DMS114 treated with DMSO at 0.1 percent for 48 hours (cell line): ENCODE data around the gene ZNF771.
"Not testable (repeated sequence)": the region's sequence is repeated elsewhere in the genome, so short reads cannot be mapped to it uniquely, and the experiment has no call there.

ENCODE experiments used
- DNase-seq: peaks from one replicate; lab custom pipeline; 2025; ENCODE audit not compliant: unreplicated experiment; lab: John Stamatoyannopoulos, UW

The ZNF771 gene

DNA sequence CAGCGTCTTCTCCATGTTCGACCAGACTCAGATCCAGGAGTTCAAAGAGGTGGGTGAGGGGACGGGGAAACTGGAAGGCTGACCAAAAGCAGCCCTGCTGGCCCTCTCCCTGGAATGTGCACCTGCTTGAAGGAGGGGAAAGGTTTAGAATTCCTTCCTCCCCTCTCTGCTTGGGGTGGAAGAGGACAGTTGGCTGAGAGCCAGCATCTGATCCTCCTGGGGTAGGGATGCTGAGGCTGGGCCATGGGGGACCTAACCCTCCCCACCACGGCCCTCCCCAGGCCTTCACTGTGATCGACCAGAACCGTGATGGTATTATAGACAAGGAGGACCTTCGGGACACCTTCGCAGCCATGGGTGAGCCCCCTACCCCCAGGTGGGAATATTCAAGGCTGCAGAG is 31.5 kb upstream of the ZNF771 start:
- DNase-seq = no peak

DNA sequence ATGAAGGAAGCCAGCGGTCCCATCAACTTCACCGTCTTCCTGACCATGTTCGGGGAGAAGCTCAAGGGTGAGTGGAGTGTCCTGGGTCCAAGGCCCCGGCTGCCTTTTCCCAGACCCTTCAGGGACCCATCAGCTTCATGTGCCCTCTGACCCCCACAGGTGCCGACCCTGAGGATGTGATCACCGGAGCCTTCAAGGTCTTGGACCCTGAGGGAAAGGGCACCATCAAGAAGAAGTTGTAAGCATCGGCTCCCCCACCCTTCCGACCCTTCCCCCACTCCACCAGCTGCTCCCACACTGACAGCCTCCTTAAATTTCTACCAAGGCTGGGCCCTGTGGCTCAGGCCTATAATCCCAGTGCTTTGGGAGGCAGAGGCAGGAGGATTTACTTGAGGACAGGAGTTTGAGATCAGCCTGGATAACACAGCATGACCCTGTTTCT is 30.9 kb upstream of the ZNF771 start:
- no peak for DNase-seq

DNA sequence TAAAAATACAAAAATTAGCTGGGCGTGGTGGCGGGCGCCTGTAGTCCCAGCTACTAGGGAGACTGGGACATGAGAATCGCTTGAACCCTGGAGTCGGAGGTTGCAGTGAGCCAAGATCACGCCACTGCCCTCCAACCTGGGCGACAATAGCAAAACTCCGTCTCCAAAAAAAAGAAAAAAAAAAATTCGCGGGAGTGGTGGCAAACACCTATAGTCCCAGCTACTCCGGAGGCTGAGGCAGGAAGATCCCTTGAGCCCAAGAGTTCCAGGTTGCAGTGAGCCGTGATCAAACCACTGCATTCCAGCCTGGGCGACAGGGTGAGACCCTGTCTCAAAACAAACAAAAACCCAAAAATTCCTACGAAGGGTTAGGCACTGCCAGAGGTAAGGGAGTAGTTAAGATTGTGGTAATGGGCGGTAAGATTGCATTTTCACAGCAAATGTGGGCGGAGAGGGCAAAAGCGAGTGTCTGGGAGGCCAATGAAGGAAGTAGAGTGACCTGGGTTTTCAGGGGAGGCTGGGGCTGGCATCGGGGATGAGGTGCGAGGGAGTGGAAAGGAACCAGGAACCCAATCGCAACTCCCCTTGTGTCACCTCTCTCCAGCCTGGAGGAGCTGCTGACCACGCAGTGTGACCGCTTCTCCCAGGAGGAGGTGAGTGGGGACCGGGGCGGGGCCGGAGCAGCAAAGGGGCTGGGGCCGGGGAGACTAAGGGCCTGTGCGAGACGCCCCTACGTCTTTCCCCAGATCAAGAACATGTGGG is 30.2 kb upstream of the ZNF771 start:
- no peak for DNase-seq

- DNase-seq = peak; percentile 84
Measured at GRCh38 chr16:30377812-30378235, 29.6 kb upstream of the ZNF771 start.

DNA sequence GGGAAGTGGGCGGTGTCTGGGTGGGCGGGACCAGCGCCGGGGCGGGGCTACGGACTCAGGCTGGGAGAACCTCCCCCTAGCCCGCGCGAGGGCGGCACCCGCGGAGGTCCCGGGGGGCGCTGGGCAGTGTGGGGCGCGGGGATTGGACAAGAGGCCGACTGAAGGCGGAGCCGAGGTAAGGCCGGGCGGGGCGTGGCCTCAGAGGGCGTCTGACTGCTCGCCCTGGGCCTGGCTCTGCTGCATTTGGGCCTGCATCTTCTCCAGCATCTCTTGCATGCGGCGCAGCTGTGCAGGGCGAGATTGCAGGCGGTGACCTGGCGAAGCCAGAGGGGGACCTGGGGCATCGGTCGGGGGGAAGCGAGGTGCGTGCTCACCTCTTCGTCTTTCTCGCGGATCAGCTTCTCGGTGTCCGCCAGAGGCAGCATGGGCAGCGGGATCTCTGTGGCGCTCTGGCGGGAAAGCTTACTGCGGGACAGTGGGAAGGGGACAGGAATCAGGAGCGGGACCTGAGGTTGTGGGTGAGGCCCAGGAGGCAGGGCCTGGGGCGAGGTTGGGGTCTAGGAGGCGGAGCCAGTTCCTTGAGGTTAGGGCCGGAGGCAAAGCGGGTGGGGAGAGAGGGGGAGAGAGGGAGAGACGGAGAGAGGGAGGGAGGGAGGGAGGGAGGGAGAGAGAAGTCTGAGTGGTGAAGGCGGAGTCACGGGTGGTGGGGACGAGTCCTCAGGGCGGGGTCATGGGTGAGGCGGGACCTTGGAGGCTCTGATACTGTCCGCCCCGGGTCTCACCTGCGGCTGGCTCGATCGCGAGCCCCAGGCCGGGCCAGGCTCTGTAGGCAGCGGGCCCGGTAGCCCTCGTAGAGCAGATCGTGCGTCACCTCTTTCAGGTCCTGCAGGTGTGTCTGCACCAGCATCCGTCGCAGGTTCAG is 28.9 kb upstream of the ZNF771 start:
- DNase-seq = peak; percentile 88

- no peak for DNase-seq
Measured at GRCh38 chr16:30379158-30379783, 28.1 kb upstream of the ZNF771 start.

- DNase-seq = no peak
Measured at GRCh38 chr16:30380072-30380802, 27.2 kb upstream of the ZNF771 start.

- no peak for DNase-seq
Measured at GRCh38 chr16:30380803-30381208, 26.6 kb upstream of the ZNF771 start.

DNA sequence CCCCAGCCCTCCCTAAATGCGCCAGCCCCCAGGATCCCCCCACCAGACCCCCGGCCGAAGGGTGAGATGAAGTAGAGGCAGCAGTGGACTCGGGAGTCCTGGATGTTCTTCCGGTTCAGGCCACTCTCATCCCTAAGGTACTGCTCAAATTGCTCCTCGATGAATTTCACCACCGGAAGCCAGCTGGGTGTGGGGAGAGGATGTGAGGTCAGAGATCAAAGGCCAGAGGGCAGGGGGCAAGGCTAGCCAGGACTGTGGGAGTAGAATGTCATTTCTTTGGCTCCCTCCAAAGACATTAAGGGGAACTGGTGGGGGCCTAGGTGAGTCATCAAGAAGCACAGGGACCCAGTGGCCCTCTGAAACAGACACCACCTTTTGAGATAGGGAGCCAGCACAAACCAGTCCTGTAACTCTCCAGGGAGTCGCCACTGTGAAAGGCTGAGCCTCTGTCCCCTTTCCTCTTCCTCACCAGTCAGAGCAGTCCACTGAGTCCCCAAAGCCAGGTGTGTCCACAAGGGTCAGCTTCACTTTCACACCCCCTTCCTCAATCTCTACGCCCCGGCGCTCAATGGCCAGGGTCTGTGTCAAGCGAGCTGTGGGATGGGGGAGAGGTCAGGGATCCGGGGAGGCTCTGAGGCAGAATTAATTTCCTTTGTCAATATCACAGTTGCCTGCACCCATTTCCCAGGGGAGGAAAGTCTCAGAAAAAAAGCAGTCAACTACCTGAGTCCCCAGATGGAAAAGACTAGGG is 25.9 kb upstream of the ZNF771 start:
- DNase-seq = no peak

- no peak for DNase-seq
Measured at GRCh38 chr16:30382111-30382881, 25.1 kb upstream of the ZNF771 start, which contains the start of gene SEPTIN1. SEPTIN1 (minus strand) TSS chr16:30382561; CDS start chr16:30382542, 19 bp downstream.

- no peak for DNase-seq
Measured at GRCh38 chr16:30383521-30383920, 23.9 kb upstream of the ZNF771 start.

DNA sequence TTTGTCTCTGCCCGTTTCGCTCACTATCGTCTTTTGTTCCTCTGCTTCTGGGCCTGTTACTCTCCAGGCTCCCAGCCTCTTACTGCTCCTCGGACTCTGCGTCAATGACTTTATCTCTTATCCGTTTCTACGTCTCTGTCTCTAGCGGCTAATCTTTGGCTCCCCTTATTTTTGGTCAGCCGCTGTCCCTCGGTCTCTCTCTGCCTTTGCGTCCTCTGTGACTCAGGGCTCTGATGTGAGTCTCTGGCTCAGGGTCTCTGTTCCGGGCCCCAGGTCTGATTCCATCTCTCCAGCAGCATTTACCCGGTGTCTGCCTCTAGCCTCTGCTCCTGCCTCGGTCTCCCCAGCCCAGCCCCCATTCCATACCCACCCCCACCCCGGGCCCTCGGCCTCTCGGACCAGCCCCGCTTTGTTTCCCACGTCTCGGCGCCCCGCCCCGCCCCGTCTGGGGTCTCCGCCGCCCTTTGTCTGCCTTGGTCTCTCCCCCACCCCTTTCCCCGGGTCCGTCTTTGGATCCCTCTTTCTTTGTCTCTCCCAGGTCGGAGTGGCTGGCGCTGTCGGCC is 12.7 kb upstream of the ZNF771 start:
- no peak for DNase-seq

GRCh38 chr16:30395155-30395991 is 12.0 kb upstream of the ZNF771 start, which contains the start of gene ZNF48:
ZNF48 (plus strand) TSS chr16:30395420; CDS start chr16:30395795, 375 bp downstream.
- DNase-seq = peak; percentile 57

DNA sequence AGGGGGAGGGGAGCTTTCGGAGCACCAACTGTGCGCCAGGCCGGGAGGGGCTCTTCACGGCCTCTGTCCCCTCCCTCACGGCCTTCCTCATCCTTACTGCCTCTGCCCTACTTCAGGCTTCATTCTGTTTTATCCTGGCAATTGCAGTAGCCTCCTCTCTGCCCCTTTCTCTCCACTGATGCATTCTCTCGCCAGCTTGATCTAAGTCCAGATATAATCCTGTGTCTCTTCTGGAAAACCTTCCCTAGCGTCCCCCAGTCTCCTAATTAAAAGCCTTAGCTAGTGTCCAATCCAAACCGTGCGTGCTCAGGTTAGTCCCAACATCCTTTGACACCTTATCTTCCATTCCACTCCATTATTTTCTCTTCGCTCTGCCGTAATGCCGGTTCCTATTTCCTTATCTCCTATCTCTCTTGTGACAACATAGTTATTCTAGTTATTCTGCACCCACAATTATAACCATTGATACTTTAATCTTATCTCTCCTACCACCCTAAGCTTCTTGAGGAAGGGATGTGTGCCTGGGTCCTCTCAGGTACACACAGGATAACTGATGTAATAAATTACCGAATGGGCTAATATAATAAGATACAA is 11.3 kb upstream of the ZNF771 start:
- DNase-seq = no peak

DNA sequence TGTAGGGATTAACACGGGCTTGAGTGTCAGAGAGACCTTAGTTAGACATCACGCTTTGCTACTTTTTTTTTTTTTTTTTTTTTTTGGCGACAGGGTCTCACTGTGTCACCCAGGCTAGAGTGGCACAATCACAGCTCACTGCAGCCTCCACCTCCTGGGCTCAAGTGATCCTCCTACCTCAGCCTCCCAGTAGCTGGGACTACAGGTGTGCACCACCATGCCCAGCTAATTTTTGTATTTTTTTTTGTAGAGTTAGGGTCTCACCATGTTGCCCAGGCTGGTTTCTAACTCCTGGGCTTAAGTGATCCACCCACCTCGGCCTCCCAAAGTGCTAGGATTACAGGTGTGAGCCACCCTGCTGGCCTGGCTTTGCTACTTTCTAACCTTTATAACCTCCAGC is 10.8 kb upstream of the ZNF771 start:
- DNase-seq = not testable (repeated sequence)

DNA sequence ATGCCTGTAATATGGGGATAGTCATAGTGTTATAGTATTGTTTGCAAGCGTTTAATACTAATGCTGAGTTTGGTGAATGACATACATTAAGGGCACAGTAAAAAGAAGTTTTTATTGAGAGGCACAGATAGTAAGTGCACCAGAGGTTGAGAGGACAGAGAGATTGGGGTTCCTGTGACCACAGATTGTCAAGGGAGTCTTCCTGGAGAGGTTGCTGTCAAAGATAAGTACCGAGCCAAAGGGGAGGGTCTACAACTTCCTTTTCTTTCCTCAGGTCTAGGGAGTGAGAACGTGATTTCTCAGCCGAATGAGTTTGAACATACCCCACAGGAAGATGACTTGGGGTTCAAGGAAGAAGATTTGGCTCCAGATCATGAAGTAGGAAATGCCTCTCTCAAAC is 10.3 kb upstream of the ZNF771 start:
- no peak for DNase-seq

DNA sequence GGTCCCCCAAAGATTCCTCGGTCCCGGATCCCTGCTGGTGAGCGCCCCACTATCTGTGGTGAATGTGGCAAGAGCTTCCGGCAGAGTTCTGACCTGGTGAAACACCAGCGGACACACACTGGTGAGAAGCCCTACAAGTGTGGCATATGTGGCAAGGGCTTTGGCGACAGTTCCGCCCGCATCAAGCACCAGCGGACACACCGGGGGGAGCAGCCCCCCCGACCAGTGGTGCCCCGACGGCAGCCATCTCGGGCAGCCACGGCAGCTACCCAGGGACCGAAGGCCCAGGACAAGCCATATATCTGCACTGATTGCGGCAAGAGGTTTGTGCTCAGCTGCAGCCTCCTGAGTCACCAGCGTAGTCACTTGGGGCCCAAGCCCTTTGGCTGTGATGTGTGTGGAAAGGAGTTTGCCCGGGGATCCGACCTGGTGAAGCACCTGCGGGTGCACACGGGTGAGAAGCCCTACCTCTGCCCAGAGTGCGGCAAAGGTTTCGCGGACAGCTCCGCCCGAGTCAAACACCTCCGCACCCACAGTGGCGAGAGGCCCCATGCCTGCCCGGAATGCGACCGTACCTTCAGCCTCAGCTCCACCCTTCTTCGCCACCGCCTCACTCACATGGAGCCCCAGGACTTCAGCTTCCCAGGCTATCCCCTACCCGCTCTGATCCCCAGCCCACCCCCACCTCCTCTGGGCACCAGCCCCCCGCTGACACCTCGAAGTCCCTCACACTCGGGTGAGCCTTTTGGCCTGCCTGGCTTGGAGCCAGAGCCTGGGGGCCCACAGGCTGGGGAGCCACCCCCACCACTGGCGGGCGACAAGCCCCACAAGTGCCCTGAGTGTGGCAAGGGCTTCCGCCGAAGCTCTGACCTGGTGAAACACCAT is 9.4 kb upstream of the ZNF771 start:
- DNase-seq = no peak
